Forelimb muscle (tissue), 1 donor: ENCODE data around the gene ZNF462. TPM values are rescaled to one million over a fixed set of nuclear protein-coding genes. Genes with fewer than 3 reads are reported as not detected.
"Not testable (repeated sequence)": the region's sequence is repeated elsewhere in the genome, so short reads cannot be mapped to it uniquely, and the experiment has no call there.

Experiments used
- DNase-seq: peaks from one replicate; pipeline ENCODE4 v3.0.0-alpha.2; 2013; ENCODE audit warnings: low read depth
- polyA plus RNA-seq: library from polyadenylated mRNA; unstranded; fragments of 120-200 nt; gene quantifications from one replicate; pipeline ENCODE4 v1.2.1, GENCODE V29; 2013; ENCODE audit not compliant: insufficient read length

ZNF462 gene
- polyA plus RNA-seq, result 8.6 TPM

- no peak for DNase-seq
Observed at GRCh38 chr9:106862821-106863720, at the start of gene ZNF462. TSS of gene ZNF462 (plus strand) at chr9:106863166. CDS start at chr9:106923384, 60,218 bp downstream.

GRCh38 chr9:106816524-106816923 is 46.4 kb upstream of the ZNF462 start:
- DNase-seq, result no peak

GRCh38 chr9:106818034-106818433 is 44.9 kb upstream of the ZNF462 start:
- no peak for DNase-seq

GRCh38 chr9:106820866-106821265 is 42.1 kb upstream of the ZNF462 start:
- DNase-seq, result no peak

- DNase-seq, result no peak
Observed at GRCh38 chr9:106828070-106828469, 34.9 kb upstream of the ZNF462 start.

GRCh38 chr9:106828965-106829364 is 34.0 kb upstream of the ZNF462 start:
- no peak for DNase-seq

- no peak for DNase-seq
Observed at GRCh38 chr9:106829666-106830408, 33.1 kb upstream of the ZNF462 start.

GRCh38 chr9:106830527-106831150 is 32.3 kb upstream of the ZNF462 start:
- no peak for DNase-seq

- DNase-seq, result no peak
Observed at GRCh38 chr9:106834888-106835287, 28.1 kb upstream of the ZNF462 start.

DNA sequence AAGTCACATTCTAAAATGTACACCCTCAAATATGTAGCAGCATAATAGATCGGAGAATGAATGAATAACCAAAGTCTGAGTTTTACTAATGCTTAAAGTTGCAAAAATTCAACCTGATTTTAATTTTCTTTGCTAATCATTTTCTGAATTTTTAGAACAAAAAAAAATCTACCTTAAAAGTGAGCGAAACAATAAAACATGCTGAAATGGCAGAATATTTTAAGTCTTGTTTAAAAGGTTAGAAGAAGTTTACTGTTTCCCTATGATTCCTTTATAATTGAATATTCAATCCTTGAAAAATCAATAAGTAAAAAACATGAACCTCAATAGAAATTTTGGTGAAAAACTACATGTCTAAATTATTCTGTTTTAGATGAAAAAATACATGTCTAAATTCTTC is 27.1 kb upstream of the ZNF462 start:
- no peak for DNase-seq

DNA sequence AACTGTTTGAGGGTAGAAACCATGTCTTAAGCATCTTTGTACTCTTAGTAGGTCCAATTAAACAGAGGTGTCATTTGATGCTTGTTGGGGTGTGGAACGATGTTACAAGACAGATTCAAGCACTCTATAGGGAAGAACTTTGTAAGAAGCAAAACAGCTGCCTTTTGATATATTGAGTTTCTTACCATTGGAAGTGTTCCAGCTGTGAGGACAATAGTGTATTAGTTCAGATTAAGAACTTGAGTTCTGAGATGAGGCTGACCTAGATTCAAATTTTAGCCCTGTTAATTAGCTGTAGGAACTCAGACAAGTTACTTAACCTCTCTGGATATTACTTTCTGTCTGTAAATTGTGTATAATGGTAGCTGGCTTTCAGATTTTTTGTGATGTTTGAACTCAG is 19.6 kb upstream of the ZNF462 start:
- DNase-seq, result no peak

DNA sequence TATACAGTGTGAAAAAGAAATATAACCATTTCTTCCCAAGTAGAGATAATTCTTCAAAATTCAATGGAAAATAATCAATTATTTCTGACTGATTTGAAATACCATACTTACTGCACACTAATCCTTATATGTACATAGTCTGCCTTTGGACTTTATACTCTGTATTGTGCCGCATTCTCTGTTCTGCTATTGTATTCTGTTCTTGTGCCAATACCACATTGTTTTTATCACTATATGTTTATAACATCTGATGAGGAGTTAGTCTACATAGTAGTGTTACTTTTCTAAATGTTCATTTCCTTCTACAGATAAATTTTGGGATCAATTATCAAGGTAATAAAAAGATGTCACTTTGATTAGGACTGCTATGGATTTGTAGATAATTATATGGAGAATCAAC is 16.7 kb upstream of the ZNF462 start:
- no peak for DNase-seq

GRCh38 chr9:106846857-106847256 is 16.1 kb upstream of the ZNF462 start:
- no peak for DNase-seq

DNA sequence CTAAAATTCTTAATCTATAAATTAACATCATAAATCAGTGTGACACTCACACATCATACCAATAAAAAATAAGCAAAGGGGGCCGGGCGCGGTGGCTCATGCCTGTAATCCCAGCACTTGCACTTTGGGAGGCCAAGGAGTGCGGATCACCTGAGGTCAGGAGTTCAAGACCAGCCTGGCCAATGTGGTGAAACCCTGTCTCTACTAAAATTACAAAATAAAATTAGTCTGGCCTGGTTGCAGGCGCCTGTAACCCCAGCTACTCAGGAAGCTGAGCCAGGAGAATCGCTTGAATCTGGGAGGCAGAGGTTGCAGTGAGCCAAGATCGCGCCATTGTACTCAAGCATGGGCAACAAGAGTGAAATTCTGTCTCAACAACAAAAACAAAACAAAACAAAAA is 11.3 kb upstream of the ZNF462 start:
- not testable (repeated sequence) for DNase-seq

GRCh38 chr9:106857811-106858470 is 5.0 kb upstream of the ZNF462 start:
- DNase-seq, result no peak

DNA sequence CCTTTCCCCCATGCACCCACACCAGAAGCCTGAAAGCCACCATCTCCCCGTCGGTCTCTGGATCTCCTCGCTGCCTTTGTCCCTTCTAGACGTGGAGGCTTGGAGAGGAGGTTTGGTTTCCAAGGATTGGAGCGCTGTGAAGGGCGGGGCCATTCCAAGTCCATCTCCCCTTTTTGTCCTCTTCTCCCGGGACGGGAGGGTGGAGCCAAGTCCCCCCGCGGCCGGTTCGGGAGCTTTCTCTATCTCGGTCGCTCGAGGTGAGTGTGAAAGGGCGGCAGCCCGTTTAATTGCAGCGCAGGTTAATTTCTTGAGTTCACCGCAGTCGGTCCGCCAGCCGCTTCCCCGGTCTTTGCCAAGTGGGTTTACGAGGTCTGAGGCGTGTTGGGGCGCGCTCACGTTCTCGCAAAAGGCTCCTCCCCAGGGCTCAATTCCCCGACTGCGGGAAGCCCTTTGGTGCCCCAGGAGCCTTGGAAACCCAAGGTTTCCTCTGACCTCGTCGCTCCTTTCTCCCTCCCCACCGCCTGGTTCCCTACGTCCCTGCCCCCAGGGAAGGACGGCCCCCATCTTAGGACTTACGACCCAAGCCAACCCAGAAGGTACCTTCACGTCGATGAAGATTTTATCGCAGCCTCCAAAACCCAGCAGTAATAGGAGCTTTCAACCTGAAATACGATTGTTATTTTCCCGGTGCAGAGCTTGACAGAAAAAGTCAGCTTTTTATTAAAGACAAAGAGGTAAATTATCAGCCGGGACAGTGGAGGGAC is 2.8 kb upstream of the ZNF462 start:
- DNase-seq, result no peak

GRCh38 chr9:106860721-106861639 is 2.0 kb upstream of the ZNF462 start:
- DNase-seq, result no peak

DNA sequence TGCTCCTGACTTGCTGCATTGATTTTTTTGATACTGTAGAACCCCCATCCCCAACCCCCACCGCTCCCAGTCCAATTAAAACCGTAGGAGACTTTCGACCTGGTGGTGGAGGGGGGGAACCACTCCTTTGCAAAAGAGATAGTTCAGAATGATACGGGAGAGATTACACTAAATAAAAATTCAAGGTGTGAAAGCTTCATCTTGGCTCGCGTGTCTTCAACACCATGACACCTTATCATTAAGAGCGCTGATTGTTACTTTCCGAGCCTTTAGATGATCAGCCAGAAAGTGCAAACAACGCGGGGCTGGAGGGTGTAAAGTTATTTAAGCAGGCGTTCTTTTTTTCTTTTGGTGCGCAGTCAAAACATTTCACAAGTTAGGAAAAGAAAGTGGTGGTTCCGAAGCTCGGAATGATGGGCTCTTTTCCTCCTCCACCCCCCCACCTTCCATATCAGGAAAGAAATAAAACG is 1.3 kb upstream of the ZNF462 start:
- no peak for DNase-seq

GRCh38 chr9:106862110-106862820 is 701 bp upstream of the ZNF462 start:
- DNase-seq, result no peak
